ENCODE data around the gene PRPF8.

DNA sequence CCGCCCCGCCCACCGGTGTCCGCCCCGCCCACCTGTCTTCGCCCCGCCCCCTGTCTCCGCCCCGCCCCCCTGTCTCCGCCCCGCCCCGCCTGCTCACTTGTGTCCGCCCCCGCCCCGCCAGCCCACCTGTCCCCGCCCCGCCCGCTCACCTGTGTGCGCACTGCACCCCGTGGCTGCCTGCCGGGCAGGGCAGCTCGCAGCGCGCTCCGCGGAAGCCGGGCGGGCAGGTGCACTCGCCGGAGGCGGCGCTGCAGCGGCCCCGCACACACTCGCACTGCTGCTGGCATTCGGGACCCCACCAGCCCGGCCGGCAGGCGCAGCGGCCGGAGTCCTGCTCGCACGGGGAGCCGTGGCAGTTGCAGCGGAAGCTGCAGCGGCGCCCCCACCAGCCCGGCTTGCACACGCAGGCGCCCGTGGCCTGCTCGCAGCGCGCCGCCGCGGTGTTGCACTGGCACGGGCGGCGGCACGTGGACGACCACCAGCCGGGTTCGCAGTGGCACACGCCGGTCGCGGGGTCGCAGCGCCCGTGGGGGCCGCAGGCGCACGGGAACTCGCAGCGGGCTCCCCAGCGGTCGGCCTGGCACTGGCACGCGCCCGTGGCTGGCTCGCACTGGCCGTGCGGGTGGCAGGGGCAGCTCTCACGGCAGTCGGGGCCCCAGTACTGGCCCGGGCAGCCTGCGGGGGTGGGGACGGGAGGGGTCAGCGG, 41.2 kb downstream of the PRPF8 start:
- TF ChIP-seq, protein P1, sequence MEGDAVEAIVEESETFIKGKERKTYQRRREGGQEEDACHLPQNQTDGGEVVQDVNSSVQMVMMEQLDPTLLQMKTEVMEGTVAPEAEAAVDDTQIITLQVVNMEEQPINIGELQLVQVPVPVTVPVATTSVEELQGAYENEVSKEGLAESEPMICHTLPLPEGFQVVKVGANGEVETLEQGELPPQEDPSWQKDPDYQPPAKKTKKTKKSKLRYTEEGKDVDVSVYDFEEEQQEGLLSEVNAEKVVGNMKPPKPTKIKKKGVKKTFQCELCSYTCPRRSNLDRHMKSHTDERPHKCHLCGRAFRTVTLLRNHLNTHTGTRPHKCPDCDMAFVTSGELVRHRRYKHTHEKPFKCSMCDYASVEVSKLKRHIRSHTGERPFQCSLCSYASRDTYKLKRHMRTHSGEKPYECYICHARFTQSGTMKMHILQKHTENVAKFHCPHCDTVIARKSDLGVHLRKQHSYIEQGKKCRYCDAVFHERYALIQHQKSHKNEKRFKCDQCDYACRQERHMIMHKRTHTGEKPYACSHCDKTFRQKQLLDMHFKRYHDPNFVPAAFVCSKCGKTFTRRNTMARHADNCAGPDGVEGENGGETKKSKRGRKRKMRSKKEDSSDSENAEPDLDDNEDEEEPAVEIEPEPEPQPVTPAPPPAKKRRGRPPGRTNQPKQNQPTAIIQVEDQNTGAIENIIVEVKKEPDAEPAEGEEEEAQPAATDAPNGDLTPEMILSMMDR (IDR thresholded peaks at IDR 0.05) = peak in 4 of 5 experiments; percentile 26 to 36 (median 29)
- TF ChIP-seq EP300 (IDR thresholded peaks at IDR 0.05) = no peak
- TF ChIP-seq POLR2A (IDR thresholded peaks at IDR 0.05) = no peak
